Measurements from ENCODE around the gene GPC6.

The GPC6 gene

GRCh38 chr13:93268327-93269028 lies 41.9 kb downstream of the GPC6 start:
- Histone ChIP-seq H3K36me3 (ENCODE audit: control insufficient read depth in 2 of 2, insufficient read depth in 2 of 2, low read length in 2 of 2) (no peaks in the 10 kb centered on the region), H3K4me3 (ENCODE audit: low read length in 2 of 2) (no peak overlapping the region), H3K9ac (ENCODE audit: low read length in 2 of 2) (no peak overlapping the region), H3K4me1 (ENCODE audit: control insufficient read depth, insufficient read depth, low read length) (no peaks in the 10 kb centered on the region), H3K27ac (ENCODE audit: low read length) (no peak overlapping the region), H3K27me3 (ENCODE audit: control insufficient read depth in 1 of 2, insufficient read depth in 2 of 2, low read length in 2 of 2) (no peaks in the 10 kb centered on the region), H3K9me3 (ENCODE audit: control insufficient read depth in 2 of 2, low read length in 2 of 2) (no peaks in the 10 kb centered on the region)

- Histone ChIP-seq H3K27ac (ENCODE audit: low read length) (no peak overlapping the region), H3K36me3 (ENCODE audit: control insufficient read depth in 2 of 2, insufficient read depth in 2 of 2, low read length in 2 of 2) (no peaks in the 10 kb centered on the region), H3K9me3 (ENCODE audit: control insufficient read depth in 2 of 2, low read length in 2 of 2) (no peaks in the 10 kb centered on the region), H3K4me1 (ENCODE audit: control insufficient read depth, insufficient read depth, low read length) (no peaks in the 10 kb centered on the region), H3K4me3 (ENCODE audit: low read length in 2 of 2) (no peak overlapping the region), H3K9ac (ENCODE audit: low read length in 2 of 2) (no peak overlapping the region), H3K27me3 (ENCODE audit: control insufficient read depth in 1 of 2, insufficient read depth in 2 of 2, low read length in 2 of 2) (no peaks in the 10 kb centered on the region)
Measured at GRCh38 chr13:93270769-93271742, 44.4 kb downstream of the GPC6 start.

- no peaks in the 10 kb centered on the region for H3K9me3 ChIP-seq (ENCODE audit: control insufficient read depth in 2 of 2, low read length in 2 of 2)
- H3K27me3 ChIP-seq (ENCODE audit: control insufficient read depth in 1 of 2, insufficient read depth in 2 of 2, low read length in 2 of 2) = no peaks in the 10 kb centered on the region
- no peak overlapping the region for H3K9ac ChIP-seq (ENCODE audit: low read length in 2 of 2)
Measured at GRCh38 chr13:93279982-93280381, 53.4 kb downstream of the GPC6 start.

GRCh38 chr13:93280688-93281087 lies 54.1 kb downstream of the GPC6 start:
- Histone ChIP-seq H3K27me3 (ENCODE audit: control insufficient read depth in 1 of 2, insufficient read depth in 2 of 2, low read length in 2 of 2) (no peaks in the 10 kb centered on the region), H3K27ac (ENCODE audit: low read length) (no peak overlapping the region), H3K4me3 (ENCODE audit: low read length in 2 of 2) (no peak overlapping the region), H3K9me3 (ENCODE audit: control insufficient read depth in 2 of 2, low read length in 2 of 2) (no peaks in the 10 kb centered on the region), H3K4me1 (ENCODE audit: control insufficient read depth, insufficient read depth, low read length) (no peaks in the 10 kb centered on the region), H3K36me3 (ENCODE audit: control insufficient read depth in 2 of 2, insufficient read depth in 2 of 2, low read length in 2 of 2) (no peaks in the 10 kb centered on the region), H3K9ac (ENCODE audit: low read length in 2 of 2) (no peak overlapping the region)

More at GRCh38 chr13:93279982-93280381, 53.4 kb downstream of the GPC6 start:
- no peak overlapping the region for H3K4me3 ChIP-seq (ENCODE audit: low read length in 2 of 2)
- no peak overlapping the region for H3K27ac ChIP-seq (ENCODE audit: low read length)
- H3K36me3 ChIP-seq (ENCODE audit: control insufficient read depth in 2 of 2, insufficient read depth in 2 of 2, low read length in 2 of 2) = no peaks in the 10 kb centered on the region
- no peaks in the 10 kb centered on the region for H3K4me1 ChIP-seq (ENCODE audit: control insufficient read depth, insufficient read depth, low read length)

GRCh38 chr13:93283255-93283654 lies 56.6 kb downstream of the GPC6 start:
- Histone ChIP-seq H3K9ac (ENCODE audit: low read length in 2 of 2) (no peak overlapping the region), H3K4me1 (ENCODE audit: control insufficient read depth, insufficient read depth, low read length) (no peaks in the 10 kb centered on the region), H3K27me3 (ENCODE audit: control insufficient read depth in 1 of 2, insufficient read depth in 2 of 2, low read length in 2 of 2) (no peaks in the 10 kb centered on the region), H3K9me3 (ENCODE audit: control insufficient read depth in 2 of 2, low read length in 2 of 2) (no peaks in the 10 kb centered on the region), H3K27ac (ENCODE audit: low read length) (no peak overlapping the region), H3K4me3 (ENCODE audit: low read length in 2 of 2) (no peak overlapping the region), H3K36me3 (ENCODE audit: control insufficient read depth in 2 of 2, insufficient read depth in 2 of 2, low read length in 2 of 2) (no peaks in the 10 kb centered on the region)

GRCh38 chr13:93284064-93284463 lies 57.5 kb downstream of the GPC6 start:
- Histone ChIP-seq H3K4me1 (ENCODE audit: control insufficient read depth, insufficient read depth, low read length) (no peaks in the 10 kb centered on the region), H3K9ac (ENCODE audit: low read length in 2 of 2) (no peak overlapping the region), H3K27me3 (ENCODE audit: control insufficient read depth in 1 of 2, insufficient read depth in 2 of 2, low read length in 2 of 2) (no peaks in the 10 kb centered on the region), H3K27ac (ENCODE audit: low read length) (no peak overlapping the region), H3K9me3 (ENCODE audit: control insufficient read depth in 2 of 2, low read length in 2 of 2) (no peaks in the 10 kb centered on the region), H3K4me3 (ENCODE audit: low read length in 2 of 2) (no peak overlapping the region), H3K36me3 (ENCODE audit: control insufficient read depth in 2 of 2, insufficient read depth in 2 of 2, low read length in 2 of 2) (no peaks in the 10 kb centered on the region)

- Histone ChIP-seq H3K27me3 (ENCODE audit: control insufficient read depth in 1 of 2, insufficient read depth in 2 of 2, low read length in 2 of 2) (no peaks in the 10 kb centered on the region), H3K27ac (ENCODE audit: low read length) (no peak overlapping the region), H3K4me3 (ENCODE audit: low read length in 2 of 2) (no peak overlapping the region), H3K4me1 (ENCODE audit: control insufficient read depth, insufficient read depth, low read length) (no peaks in the 10 kb centered on the region), H3K36me3 (ENCODE audit: control insufficient read depth in 2 of 2, insufficient read depth in 2 of 2, low read length in 2 of 2) (no peaks in the 10 kb centered on the region), H3K9ac (ENCODE audit: low read length in 2 of 2) (no peak overlapping the region), H3K9me3 (ENCODE audit: control insufficient read depth in 2 of 2, low read length in 2 of 2) (no peaks in the 10 kb centered on the region)
Measured at GRCh38 chr13:93286047-93286446, 59.4 kb downstream of the GPC6 start.

GRCh38 chr13:93289053-93289452 lies 62.4 kb downstream of the GPC6 start:
- Histone ChIP-seq H3K4me3 (ENCODE audit: low read length in 2 of 2) (no peak overlapping the region), H3K27me3 (ENCODE audit: control insufficient read depth in 1 of 2, insufficient read depth in 2 of 2, low read length in 2 of 2) (no peaks in the 10 kb centered on the region), H3K4me1 (ENCODE audit: control insufficient read depth, insufficient read depth, low read length) (no peaks in the 10 kb centered on the region), H3K27ac (ENCODE audit: low read length) (no peak overlapping the region), H3K9me3 (ENCODE audit: control insufficient read depth in 2 of 2, low read length in 2 of 2) (no peaks in the 10 kb centered on the region), H3K9ac (ENCODE audit: low read length in 2 of 2) (no peak overlapping the region), H3K36me3 (ENCODE audit: control insufficient read depth in 2 of 2, insufficient read depth in 2 of 2, low read length in 2 of 2) (no peaks in the 10 kb centered on the region)

- H3K4me3 ChIP-seq (ENCODE audit: low read length in 2 of 2) = no peak overlapping the region
- H3K4me1 ChIP-seq (ENCODE audit: control insufficient read depth, insufficient read depth, low read length) = no peaks in the 10 kb centered on the region
- H3K36me3 ChIP-seq (ENCODE audit: control insufficient read depth in 2 of 2, insufficient read depth in 2 of 2, low read length in 2 of 2) = no peaks in the 10 kb centered on the region
- H3K9ac ChIP-seq (ENCODE audit: low read length in 2 of 2) = no peak overlapping the region
- H3K9me3 ChIP-seq (ENCODE audit: control insufficient read depth in 2 of 2, low read length in 2 of 2) = no peaks in the 10 kb centered on the region
- H3K27me3 ChIP-seq (ENCODE audit: control insufficient read depth in 1 of 2, insufficient read depth in 2 of 2, low read length in 2 of 2) = no peaks in the 10 kb centered on the region
- no peak overlapping the region for H3K27ac ChIP-seq (ENCODE audit: low read length)
Measured at GRCh38 chr13:93289842-93290241, 63.2 kb downstream of the GPC6 start.

GRCh38 chr13:93290503-93290902 lies 63.9 kb downstream of the GPC6 start:
- H3K27ac ChIP-seq (ENCODE audit: low read length) = no peak overlapping the region
- H3K4me3 ChIP-seq (ENCODE audit: low read length in 2 of 2) = no peak overlapping the region
- H3K9ac ChIP-seq (ENCODE audit: low read length in 2 of 2) = no peak overlapping the region
- no peaks in the 10 kb centered on the region for H3K4me1 ChIP-seq (ENCODE audit: control insufficient read depth, insufficient read depth, low read length)
- no peaks in the 10 kb centered on the region for H3K27me3 ChIP-seq (ENCODE audit: control insufficient read depth in 1 of 2, insufficient read depth in 2 of 2, low read length in 2 of 2)
- no peaks in the 10 kb centered on the region for H3K9me3 ChIP-seq (ENCODE audit: control insufficient read depth in 2 of 2, low read length in 2 of 2)
- H3K36me3 ChIP-seq (ENCODE audit: control insufficient read depth in 2 of 2, insufficient read depth in 2 of 2, low read length in 2 of 2) = no peaks in the 10 kb centered on the region

GRCh38 chr13:93292366-93292765 lies 65.8 kb downstream of the GPC6 start:
- Histone ChIP-seq H3K4me1 (ENCODE audit: control insufficient read depth, insufficient read depth, low read length) (no peaks in the 10 kb centered on the region), H3K9me3 (ENCODE audit: control insufficient read depth in 2 of 2, low read length in 2 of 2) (no peaks in the 10 kb centered on the region), H3K27ac (ENCODE audit: low read length) (no peak overlapping the region), H3K9ac (ENCODE audit: low read length in 2 of 2) (no peak overlapping the region), H3K36me3 (ENCODE audit: control insufficient read depth in 2 of 2, insufficient read depth in 2 of 2, low read length in 2 of 2) (no peaks in the 10 kb centered on the region), H3K27me3 (ENCODE audit: control insufficient read depth in 1 of 2, insufficient read depth in 2 of 2, low read length in 2 of 2) (no peaks in the 10 kb centered on the region), H3K4me3 (ENCODE audit: low read length in 2 of 2) (no peak overlapping the region)
